ENCODE measurements around the gene BICC1. TPM values are rescaled to one million over a fixed set of nuclear protein-coding genes. Genes with fewer than 3 reads are reported as not detected.

The BICC1 gene
- total and polyA plus RNA-seq, 2 of the 13 experiments (the other 11 are each of a cell fraction or from before 2014, with no cell fraction given), result 0.18 to 1.5 TPM

GRCh38 chr10:58826694-58827093 lies 314.0 kb downstream of the BICC1 start (continued):
- TF ChIP-seq ASH2L (IDR thresholded peaks at IDR 0.05; ENCODE audit: insufficient read length, low read depth, low read length) (no peak), KDM2A (CRISPR knock-in tag; IDR thresholded peaks at IDR 0.05; ENCODE audit: borderline replicate concordance, low read depth) (no peak), ATF7-NPFF (CRISPR knock-in tag; IDR thresholded peaks at IDR 0.05; ENCODE audit: low read depth) (no peak)

GRCh38 chr10:58827381-58827780 lies 314.7 kb downstream of the BICC1 start:
- POLR2A ChIA-PET, result no interaction called here
- Histone ChIP-seq H3K36me3 (replicated peaks in 1 of 2; ENCODE audit: control insufficient read depth in 1 of 2, insufficient read depth in 2 of 2, low read length in 2 of 2) (0 out of 5 replicates have a peak, but pooled peaks cover 0 to 1% of the 10 kb centered on the region in 2 experiments), H2AFZ (ENCODE audit: low read length) (no peak overlapping the region), H3K9ac (ENCODE audit: insufficient read depth, low read depth, low read length) (no peak overlapping the region), H3K4me3 (replicated peaks in 1 of 3; ENCODE audit: insufficient read depth in 1 of 3, low read depth in 2 of 3, low read length in 3 of 3) (no peak overlapping the region), H3K27me3 (ENCODE audit: control insufficient read depth in 1 of 2, insufficient read depth in 2 of 2, low read length in 2 of 2) (no peaks in the 10 kb centered on the region), H4K20me1 (ENCODE audit: insufficient read depth, low read length) (no peaks in the 10 kb centered on the region), H3K4me2 (ENCODE audit: low read depth, low read length) (no peak overlapping the region), H3K79me2 (ENCODE audit: insufficient read depth, low read length) (no peaks in the 10 kb centered on the region), H3K9me3 (ENCODE audit: low read length) (no peaks in the 10 kb centered on the region), H3K4me1 (ENCODE audit: insufficient read depth, low read length) (no peaks in the 10 kb centered on the region), H3K27ac (ENCODE audit: extremely low read length, insufficient read depth, low read length) (no peak overlapping the region)
- DNase-seq (ENCODE audit: low spot score), result no peak
- BruUV-seq (replicated peaks), result no TSS peak
- no peak for FAIRE-seq
- CTCF ChIA-PET (ENCODE audit: low intra/inter-chr PET ratio, low total read pairs), result no interaction called here
- TF ChIP-seq TCF7L2 (IDR thresholded peaks at IDR 0.05; ENCODE audit: low read depth, low read length) (no peak), ZFP82 (CRISPR knock-in tag; IDR thresholded peaks at IDR 0.05; ENCODE audit: borderline replicate concordance) (no peak), ZNF781 (CRISPR knock-in tag; IDR thresholded peaks at IDR 0.05; ENCODE audit: borderline replicate concordance, not compliant biosample characterization) (no peak), NCOA2 (CRISPR knock-in tag; IDR thresholded peaks at IDR 0.05) (no peak), SIX1 (CRISPR knock-in tag; IDR thresholded peaks at IDR 0.05; ENCODE audit: borderline replicate concordance) (no peak), GPN1 (CRISPR knock-in tag; IDR thresholded peaks at IDR 0.05; ENCODE audit: borderline replicate concordance) (no peak), ZNF180 (CRISPR knock-in tag; IDR thresholded peaks at IDR 0.05; ENCODE audit: borderline replicate concordance, low read depth) (no peak), ZNF616 (CRISPR knock-in tag; IDR thresholded peaks at IDR 0.05; ENCODE audit: low read depth) (no peak)
- WGBS (ENCODE audit: low lambda C conversion rate), result 91% methylated on average over 3 of the region's 3 CpGs
- intact Hi-C loops (cut with micrococcal nuclease; ENCODE audit: unreplicated experiment) (no loop called here), in situ Hi-C loops (cut with HindIII; ENCODE audit: extremely low pct_ligation_motif_present, low pct_unique_long_range_greater_than_20kb) (no loop called here)
- ATAC-seq, result no peak
